HG02763 (cell line): ENCODE measurements around the gene BTBD7.

Source experiments
- ATAC-seq: cut with Tn5 transposase; IDR thresholded peaks from one replicate; pipeline ENCODE4 v1.9.1; 2021; ENCODE audit warnings: mild to moderate bottlenecking, moderate library complexity; ENCODE audit not compliant: unreplicated experiment

Gene BTBD7

DNA sequence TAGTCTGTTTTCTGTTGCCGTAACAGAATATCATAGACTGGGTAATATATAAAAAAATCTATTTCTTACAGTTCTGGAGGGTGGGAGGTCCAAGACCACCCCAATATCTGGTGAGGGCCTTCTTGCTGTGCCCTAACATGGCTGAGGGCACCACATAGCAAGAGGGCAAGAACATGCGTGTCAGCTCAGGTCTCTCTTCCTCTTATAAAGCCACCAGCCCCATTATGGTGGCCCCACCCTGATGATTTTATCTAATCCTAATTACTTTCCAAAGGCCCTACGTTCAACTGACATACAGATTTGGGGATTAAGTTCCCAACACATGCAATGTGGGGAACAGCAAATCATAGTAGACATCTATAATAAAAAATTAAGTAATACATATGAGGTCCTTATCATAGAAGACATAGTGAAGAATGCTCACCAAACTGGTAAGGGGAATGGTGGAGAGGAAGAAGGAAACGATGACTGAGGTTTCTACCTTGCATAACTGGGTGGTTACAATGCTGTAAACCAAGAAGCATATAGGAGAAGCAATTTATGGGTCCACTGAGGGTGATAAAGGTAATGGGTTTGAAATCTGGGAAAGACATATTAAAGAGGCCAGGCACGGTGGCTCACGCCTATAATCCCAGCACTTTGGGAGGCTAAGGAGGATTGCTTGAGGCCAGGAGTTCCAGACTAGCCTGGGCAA, 27.0 kb downstream of the BTBD7 start:
- ATAC-seq: no peak

GRCh38 chr14:93304771-93305170, 28.1 kb downstream of the BTBD7 start:
- ATAC-seq: no peak

GRCh38 chr14:93303659-93304058, 29.2 kb downstream of the BTBD7 start:
- no peak for ATAC-seq

DNA sequence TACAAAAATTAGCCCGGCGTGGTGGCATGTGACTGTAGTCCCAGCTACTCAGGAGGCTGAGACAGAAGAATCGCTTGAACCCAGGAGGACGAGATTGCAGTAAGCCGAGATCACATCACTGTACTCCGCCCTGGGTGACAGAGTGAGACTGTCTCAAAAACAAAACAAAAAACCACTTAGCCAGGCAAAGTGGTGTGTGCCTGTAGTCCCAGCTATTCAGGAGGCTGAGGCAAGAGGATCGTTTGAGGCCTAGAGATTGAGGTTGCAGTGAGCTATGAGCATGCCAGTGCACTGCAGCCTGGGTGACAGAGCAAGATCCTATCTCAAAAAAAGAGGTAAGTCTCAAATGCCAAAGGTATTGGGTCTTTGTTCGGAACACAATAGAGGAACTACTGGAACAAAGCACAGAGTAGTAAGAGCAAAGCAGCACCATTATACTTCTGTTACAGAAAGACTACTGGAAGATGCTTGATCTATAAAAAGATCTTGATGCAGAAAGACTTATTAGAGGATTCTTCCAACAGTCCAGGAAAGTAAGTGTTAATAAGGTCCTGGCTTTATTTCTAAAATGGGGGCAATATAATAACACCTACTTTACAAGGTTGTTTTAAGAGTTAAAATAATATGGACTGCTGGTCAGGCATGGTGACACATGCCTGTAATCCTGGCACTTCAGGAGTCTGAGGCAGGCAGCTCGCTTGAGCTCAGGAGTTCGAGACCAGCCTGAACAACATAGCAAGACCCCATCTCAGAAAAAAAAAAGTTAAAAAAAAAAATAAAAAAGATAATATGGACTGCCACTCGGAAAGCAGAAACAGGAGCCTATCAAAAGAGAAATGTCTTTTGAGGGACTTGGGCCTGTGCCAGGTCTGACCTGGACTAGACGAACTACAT, 29.9 kb downstream of the BTBD7 start:
- no peak for ATAC-seq

- no peak for ATAC-seq
Measured at GRCh38 chr14:93301821-93302447, 30.9 kb downstream of the BTBD7 start.

- ATAC-seq: no peak
Measured at GRCh38 chr14:93299866-93300265, 33.0 kb downstream of the BTBD7 start.

GRCh38 chr14:93299416-93299815, 33.4 kb downstream of the BTBD7 start:
- ATAC-seq: no peak

DNA sequence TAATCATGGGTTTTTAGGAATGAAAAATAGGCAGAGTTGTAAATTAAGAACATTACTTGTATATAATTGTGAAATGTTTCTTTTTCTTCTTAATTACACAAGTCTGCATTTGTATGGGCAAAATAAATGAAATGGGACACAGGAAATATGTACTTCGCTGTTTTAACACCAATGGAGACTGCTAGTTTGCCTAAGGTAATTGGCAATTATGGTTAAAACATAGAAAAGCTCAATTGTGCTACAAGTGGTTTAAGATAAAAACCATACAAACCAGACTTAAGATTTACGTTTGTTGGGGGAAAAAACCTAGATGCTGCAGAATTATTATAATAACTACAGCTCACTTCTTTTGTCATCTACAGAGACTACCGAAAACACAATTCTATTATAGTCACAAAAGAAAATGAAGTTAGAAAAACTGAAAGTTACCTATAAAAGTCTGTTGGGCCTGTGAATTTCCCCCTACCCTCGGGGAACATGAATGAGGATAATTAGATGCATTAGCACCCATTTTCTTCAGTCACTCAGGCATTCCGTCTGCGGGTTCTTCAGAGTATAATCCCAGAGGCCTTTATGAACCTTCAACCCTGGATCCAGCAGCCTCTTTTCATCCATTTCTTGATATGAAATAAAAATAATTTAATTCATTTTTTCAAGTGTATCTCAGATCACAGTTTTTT, 37.2 kb downstream of the BTBD7 start:
- ATAC-seq: no peak

- ATAC-seq: no peak
Measured at GRCh38 chr14:93286212-93286890, 46.5 kb downstream of the BTBD7 start.

GRCh38 chr14:93285044-93285443, 47.8 kb downstream of the BTBD7 start:
- ATAC-seq: no peak

DNA sequence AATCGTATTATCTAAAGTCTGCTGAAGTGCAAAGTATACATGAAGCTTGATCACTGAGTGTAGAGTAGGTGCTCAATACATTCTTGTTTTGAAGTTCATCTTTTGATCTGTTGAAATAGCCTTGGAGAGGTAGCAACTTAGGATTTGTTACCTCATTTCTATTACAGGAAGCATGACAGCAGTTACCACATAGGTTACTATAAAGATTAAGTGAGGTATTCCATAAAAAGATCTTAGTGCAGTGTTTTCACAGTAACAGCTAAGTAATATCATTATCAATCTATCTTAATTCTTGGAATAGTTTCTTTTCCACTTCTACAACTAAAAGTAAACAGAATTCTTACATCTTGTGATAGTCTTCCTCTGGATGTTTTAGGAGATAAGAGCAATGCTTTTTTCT, 50.9 kb downstream of the BTBD7 start:
- no peak for ATAC-seq

- no peak for ATAC-seq
Measured at GRCh38 chr14:93280743-93281142, 52.1 kb downstream of the BTBD7 start.

DNA sequence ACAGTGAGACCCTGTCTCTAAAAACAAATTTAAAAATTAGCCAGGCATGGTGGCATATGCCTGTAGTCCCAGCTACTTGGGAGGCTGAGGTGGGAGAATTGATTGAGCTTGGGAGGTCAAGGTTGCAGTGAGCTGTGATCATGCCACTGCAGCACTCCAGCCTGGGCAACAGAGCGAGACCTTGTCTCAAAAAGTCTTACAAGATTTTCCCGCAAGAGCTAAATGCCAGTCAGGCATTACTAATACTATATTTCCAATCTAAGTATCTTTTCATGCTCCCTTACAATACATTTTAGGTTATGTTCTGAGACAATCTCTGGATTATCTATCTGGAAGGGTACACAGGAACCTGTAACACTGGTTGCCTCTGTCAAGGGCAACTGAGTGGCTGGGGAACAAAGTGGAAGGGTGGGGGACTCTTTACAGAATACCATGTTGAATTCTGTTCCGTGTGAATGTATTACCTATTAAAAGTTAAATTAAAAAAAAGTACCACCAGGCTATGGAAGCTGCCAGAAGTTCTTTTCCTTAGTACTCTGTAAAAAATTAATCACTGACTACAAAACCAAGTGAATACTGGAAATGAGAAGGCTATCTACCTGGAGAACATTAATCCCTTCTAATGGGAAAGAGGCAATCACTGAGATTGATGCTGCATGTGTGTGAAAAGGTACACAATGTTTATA, 56.7 kb downstream of the BTBD7 start:
- no peak for ATAC-seq

- no peak for ATAC-seq
Measured at GRCh38 chr14:93274055-93274806, 58.6 kb downstream of the BTBD7 start.

- ATAC-seq: no peak
Measured at GRCh38 chr14:93271111-93271510, 61.7 kb downstream of the BTBD7 start.

DNA sequence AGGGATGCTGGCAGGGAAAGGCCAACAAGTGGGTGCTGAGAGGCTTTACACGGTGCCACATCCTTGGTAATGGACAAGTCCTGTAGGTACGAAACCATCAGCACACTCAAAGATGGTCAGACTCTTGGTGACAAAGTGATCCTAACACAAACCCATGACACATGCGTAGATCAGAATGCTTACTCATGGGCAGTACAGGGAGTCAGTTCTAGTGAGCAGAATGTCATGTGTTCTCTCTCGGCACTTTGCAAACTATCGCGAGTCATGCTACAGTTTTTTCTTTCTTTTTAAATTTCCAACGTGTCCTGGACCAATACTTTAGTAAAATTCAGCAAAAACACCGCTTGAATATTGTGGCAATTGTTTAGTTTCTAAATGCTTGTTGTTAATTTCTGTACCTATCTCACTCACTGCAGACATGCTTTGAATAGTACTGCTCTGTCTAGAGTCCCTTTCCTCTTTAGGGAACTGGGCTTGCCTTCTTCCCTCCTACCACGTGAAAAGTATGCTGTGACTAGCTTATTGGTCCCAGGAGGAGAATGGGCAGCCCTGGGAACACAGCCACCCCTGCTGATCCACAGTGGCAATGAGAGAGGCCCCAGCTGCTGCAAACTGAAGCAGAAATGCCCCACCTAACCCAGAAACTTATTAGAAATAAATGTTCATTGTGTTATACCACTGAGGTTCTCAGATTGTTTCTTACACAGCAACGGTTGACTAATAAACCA, 63.3 kb downstream of the BTBD7 start:
- ATAC-seq: no peak

GRCh38 chr14:93268406-93268805, 64.4 kb downstream of the BTBD7 start:
- no peak for ATAC-seq

GRCh38 chr14:93267149-93267711, 65.6 kb downstream of the BTBD7 start:
- ATAC-seq: no peak
